Measurements from ENCODE around the gene JPH2.
A peak's percentile ranks its signal among the peaks of the same experiment; 100 is the strongest.

Gene JPH2

GRCh38 chr20:44185574-44185973 is 1.4 kb downstream of the JPH2 start:
- DNase-seq = no peak
- Histone ChIP-seq H3K27ac (peak overlapping the region; percentile 93 to 95), H3K4me1 (peaks cover 0 to 68% (median 39%) of the 10 kb centered on the region in 4 donors), H3K4me3 (peak overlapping the region; percentile 73 to 88), H3K36me3 (no peaks in the 10 kb centered on the region), H3K27me3 (no peaks in the 10 kb centered on the region), H3K9me3 (no peaks in the 10 kb centered on the region)
- intact Hi-C loops (cut with DNase I; ENCODE audit: low total_unique reads) = loop anchor here (10.0 kb wide), 1 partner anchor 1159 kb away; the partner anchor contains the start of gene SDC4
- TF ChIP-seq, protein P1, sequence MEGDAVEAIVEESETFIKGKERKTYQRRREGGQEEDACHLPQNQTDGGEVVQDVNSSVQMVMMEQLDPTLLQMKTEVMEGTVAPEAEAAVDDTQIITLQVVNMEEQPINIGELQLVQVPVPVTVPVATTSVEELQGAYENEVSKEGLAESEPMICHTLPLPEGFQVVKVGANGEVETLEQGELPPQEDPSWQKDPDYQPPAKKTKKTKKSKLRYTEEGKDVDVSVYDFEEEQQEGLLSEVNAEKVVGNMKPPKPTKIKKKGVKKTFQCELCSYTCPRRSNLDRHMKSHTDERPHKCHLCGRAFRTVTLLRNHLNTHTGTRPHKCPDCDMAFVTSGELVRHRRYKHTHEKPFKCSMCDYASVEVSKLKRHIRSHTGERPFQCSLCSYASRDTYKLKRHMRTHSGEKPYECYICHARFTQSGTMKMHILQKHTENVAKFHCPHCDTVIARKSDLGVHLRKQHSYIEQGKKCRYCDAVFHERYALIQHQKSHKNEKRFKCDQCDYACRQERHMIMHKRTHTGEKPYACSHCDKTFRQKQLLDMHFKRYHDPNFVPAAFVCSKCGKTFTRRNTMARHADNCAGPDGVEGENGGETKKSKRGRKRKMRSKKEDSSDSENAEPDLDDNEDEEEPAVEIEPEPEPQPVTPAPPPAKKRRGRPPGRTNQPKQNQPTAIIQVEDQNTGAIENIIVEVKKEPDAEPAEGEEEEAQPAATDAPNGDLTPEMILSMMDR (IDR thresholded peaks at IDR 0.05) = no peak

DNA sequence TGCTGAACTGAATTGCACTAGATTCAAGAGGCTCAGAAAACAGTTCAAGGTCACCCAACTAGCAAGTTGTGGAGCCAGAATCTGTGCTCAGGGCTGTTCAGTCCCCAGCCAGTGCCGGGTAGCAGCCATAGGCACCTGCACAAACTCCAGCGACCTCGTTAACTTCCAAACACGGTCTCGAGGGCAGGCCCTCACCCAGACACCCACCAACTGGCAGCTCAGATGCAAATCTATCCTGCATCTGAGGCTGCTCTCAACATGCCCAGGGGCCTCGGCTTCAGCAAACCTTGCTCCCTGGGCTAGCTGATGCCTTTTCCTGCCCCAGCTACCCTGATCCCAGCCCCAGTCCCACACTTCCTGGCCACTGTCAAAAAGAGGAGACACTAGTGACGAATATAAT is 3.7 kb downstream of the JPH2 start:
- peaks cover 0 to 68% (median 36%) of the 10 kb centered on the region in 4 donors for H3K4me1 ChIP-seq
- intact Hi-C loops (cut with DNase I; ENCODE audit: low total_unique reads) = loop anchor here (5.0 to 10.0 kb wide), 2 partner anchors 46 to 1162 kb away; partner anchors contain the start of gene SDC4
- H3K27ac ChIP-seq = peak overlapping the region; percentile 93 to 95
- no peaks in the 10 kb centered on the region for H3K9me3 ChIP-seq
- no peak for DNase-seq
- peak overlapping the region; percentile 73 to 88 for H3K4me3 ChIP-seq
- TF ChIP-seq, protein P1 (IDR thresholded peaks at IDR 0.05) = no peak
- H3K27me3 ChIP-seq = no peaks in the 10 kb centered on the region
- H3K36me3 ChIP-seq = no peaks in the 10 kb centered on the region

DNA sequence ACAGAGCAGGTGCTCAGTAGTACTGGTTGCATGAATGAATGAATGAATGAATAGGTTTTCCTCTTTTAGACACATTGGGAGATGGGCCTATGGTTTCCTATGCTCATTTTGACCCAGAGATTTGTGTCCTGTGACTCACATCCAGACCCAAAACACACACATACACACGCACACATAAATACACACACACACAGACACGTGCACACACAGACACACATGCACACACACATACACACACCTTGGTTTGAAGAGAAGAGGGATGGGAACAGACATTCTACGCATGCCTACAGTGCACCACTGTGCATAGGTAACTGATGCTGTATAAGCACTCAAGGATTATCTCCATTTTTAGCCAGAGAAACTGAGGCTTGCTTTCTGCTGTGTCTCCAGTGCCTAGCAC is 4.1 kb downstream of the JPH2 start:
- Histone ChIP-seq H3K9me3 (no peaks in the 10 kb centered on the region), H3K4me1 (peaks cover 0 to 68% (median 33%) of the 10 kb centered on the region in 4 donors), H3K36me3 (no peaks in the 10 kb centered on the region), H3K4me3 (peak overlapping the region; percentile 73 to 88), H3K27me3 (no peaks in the 10 kb centered on the region), H3K27ac (peak overlapping the region; percentile 93 to 95)
- TF ChIP-seq, protein P1 (IDR thresholded peaks at IDR 0.05) = no peak
- intact Hi-C loops (cut with DNase I; ENCODE audit: low total_unique reads) = loop anchor here (5.0 to 10.0 kb wide), 2 partner anchors 46 to 1162 kb away; partner anchors contain the start of gene SDC4
- no peak for DNase-seq

DNA sequence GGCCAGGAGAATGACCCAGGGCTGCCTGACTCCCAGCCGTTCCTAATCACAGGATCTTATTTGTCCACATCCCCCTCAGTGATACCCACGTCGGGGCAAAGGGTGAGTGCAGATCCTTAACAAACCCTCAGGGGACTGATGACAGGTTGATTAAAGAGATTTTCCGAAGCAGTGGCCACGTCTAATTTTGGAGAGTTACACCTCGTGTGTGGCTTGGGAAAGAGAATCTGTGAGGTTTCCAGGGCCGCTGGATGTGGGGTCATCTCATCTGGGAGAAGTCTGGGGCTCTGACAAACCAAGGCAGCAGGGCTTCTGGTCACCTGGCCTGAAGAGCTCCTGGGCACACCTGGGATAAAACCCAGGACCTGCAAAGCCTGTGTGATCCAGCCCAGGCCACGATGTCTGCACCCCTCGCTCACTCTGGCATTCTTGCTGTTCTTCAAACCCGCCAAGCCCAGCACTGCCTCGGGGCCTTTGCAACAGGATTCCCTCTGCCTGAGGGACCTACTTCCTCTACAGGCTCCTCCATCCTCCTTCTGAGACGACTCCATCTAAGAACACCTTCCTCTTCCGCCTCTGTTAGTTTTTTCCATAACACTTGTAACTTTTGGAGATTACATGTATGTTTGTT is 4.7 kb downstream of the JPH2 start:
- Histone ChIP-seq H3K27me3 (no peaks in the 10 kb centered on the region), H3K4me3 (peak overlapping the region; percentile 73 to 88), H3K9me3 (no peaks in the 10 kb centered on the region), H3K36me3 (no peaks in the 10 kb centered on the region), H3K27ac (peak overlapping the region; percentile 93 to 95), H3K4me1 (peaks cover 0 to 68% (median 35%) of the 10 kb centered on the region in 4 donors)
- no peak for DNase-seq
- intact Hi-C loops (cut with DNase I; ENCODE audit: low total_unique reads) = loop anchor here (5.0 to 10.0 kb wide), 2 partner anchors 45 to 1163 kb away; partner anchors contain the start of gene SDC4
- TF ChIP-seq, protein P1 (IDR thresholded peaks at IDR 0.05) = no peak

DNA sequence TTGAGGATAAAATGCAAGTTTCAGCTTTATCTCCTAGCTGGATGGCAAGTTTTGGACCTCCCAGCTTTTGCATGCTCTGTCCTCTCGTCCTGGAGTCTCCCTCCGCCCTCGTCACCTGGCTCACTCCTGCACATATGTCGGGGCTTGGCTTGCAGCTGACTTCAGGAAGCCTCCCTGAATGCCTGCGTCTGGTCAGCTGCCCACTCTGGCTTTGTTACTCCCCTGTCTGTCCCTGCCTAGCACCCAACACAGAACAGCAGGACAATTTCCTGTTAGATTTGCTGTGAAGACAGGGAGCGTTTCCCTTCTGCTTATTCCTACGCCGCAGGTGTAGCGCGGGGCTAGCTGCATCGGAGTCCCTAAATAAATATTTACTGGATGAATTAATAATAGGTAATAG is 5.4 kb downstream of the JPH2 start:
- TF ChIP-seq, protein P1 (IDR thresholded peaks at IDR 0.05) = no peak
- Histone ChIP-seq H3K27ac (peak overlapping the region; percentile 93 to 95), H3K4me3 (peak overlapping the region; percentile 73 to 88), H3K36me3 (no peaks in the 10 kb centered on the region), H3K9me3 (no peaks in the 10 kb centered on the region), H3K27me3 (no peaks in the 10 kb centered on the region), H3K4me1 (peaks cover 0 to 74% (median 38%) of the 10 kb centered on the region in 4 donors)
- no peak for DNase-seq
- intact Hi-C loops (cut with DNase I; ENCODE audit: low total_unique reads) = loop anchor here (5.0 to 10.0 kb wide), 2 partner anchors 44 to 1163 kb away; partner anchors contain the start of gene SDC4

Data from tibial artery (tissue), 4 donors.